Stimulated activated CD8-positive, alpha-beta memory T cell treated with anti-CD3 and anti-CD28 coated beads, Interleukin-12 subunit alpha, Interleukin-12 subunit beta, amount 100 ng/mL, for 24 hours (primary cell): Measurements from ENCODE around the gene ACTC1.
"Not testable (repeated sequence)": the region's sequence is repeated elsewhere in the genome, so short reads cannot be mapped to it uniquely, and the experiment has no call there.

Experiments
- DNase-seq: peaks from one replicate; pipeline ENCODE4 v3.0.0-alpha.2; 2020; ENCODE audit errors: extremely low read depth

The ACTC1 gene

DNA sequence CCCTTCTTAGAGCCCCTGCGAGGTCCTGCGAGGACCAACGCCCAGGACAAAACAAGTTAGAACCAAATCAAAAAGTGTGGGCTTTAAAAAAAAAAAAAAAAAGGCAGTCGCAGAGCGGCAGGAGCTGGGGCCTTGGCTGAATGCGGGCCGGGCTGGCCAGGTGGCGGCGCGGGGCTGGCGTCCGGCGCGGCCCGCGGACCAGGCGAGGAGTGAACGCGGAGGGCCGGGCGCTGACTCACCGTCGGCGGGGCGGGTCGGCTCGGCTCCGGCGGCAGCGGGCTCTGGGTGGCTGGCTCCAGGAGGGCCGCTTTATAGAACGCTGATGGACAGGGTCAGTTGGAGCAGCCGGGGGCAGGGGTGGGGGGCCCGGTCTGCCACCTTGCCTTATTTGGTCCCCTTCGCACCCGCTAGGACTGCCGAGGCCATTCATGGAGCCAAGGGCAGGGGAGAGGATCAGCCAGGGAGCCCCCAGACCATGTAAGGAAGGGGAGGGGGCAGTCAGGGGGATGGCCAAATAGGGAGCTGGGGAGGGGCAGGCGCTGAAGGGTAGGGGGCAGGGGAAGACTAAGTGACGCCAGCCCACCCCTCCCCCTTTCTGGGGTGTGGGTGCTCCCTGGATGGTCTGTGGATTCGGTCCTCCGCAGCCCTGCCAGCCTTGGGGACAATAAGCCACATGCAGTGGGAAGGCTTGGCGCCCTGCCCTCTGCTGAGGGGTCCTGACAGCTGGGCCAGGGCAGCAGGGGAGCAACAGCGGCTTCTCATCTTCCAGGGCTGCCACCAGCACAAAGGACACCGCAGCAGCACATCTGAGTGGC, at the start of gene ACTC1:
ACTC1 (minus strand) TSS at position 283 of the 815 bp plus-strand sequence. CDS start 741 bp downstream, outside the sequence.
- DNase-seq: no peak

DNA sequence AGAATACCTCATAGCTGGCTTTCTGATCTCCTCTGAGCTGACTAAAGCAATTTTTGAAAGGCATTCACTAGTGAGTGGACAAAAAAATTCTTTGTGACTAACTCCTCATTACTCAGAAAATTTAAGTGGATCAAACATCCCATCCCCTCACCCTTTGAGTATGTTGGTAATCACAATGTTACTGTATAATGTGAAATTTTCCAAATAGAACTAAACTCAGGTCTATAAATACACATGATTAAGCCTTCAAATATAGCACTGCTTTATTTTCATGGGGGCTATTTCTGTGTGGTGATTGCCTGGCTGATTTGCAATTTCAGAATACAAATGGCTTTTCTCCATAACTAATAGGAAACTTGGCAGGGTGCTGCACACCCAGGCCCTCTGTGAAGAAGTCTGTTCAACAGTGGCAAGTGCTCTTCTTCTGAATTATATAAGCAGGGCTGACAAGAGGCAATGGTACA, 45.9 kb upstream of the ACTC1 start:
- no peak for DNase-seq

DNA sequence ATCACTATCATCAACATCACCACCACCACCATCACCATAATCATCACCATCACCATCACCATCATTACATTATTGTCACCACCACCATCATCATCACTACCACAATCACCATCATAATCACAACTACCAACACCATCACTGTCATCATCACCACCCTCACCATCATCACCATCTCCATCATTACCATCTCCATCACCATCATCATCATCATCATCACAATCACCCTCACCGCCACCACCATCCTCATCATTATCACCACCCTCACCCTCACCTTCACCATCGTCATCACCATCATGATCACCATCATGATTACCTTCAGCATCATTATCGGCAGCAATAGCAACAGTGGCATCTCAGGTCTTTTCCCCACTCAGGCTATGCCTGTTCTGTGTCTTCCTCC, 42.9 kb upstream of the ACTC1 start:
- DNase-seq: no peak

DNA sequence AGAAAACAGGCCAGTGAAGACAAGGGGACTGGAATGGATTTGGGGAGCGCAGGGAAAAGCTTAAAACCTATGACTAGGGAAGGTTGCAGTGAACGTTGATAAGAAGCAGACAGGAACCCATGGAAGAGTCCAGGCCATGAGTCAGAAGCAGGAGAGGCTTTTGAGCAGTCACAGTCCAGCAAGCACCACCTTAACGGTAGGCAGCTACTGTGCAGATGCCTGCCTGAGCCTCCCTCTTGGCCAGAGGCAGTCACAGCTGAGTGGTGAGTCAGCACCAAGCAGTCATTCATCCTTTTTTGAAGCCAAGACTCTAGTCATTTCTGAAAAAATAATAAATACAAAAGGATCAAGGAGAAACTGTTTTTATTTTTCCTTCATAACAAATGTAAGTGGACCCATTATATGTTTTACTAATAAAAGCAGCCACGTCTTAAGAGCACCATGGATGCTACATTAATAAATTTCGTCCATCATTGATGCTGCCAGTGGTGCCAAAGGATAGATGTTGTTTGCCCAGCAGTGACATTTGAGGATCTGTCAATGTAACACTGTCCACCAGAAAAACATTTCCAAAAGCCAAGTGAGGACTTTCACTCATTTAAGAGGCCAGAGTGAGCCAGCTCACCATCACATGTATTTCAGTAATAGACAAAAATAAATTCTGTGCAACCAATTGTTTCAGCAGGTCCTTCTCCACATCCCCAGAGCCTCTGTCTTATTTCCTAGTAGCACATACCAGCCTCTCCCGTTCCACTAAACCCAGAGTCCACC, 42.1 kb upstream of the ACTC1 start:
- no peak for DNase-seq

DNA sequence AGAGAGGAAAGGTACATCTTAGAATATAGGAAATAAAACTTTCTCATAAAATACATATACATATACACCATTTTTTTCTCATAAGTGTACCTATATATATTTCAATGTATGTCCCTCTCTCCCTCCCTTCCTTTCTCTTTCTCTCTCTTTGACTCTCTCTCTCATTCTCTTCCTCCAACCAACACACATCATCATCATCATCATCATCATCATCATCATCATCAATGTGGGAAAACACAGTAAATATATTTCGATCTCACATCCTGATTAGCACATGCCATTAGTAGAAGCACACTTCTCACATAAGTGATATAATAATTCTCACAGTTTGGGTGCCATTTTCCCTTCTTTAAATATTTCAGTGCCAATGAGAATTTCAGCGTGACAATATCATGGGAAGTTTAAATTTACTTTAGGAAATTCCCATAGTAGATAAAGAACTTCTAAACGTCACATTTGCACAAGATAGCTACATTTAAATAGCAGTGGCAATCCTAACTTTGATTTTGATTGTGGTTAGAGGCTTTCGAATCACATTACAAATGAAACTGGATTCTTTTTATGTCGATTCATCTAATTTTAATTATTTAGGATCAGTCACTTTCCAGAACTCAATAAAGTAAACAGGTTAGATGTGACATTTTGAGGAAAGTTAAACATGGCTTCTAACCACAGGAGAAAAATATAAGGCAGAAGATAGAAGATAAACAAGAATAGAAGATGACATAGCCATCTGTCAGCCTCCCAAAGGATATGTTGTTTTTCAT, 33.0 kb upstream of the ACTC1 start:
- DNase-seq: no peak

DNA sequence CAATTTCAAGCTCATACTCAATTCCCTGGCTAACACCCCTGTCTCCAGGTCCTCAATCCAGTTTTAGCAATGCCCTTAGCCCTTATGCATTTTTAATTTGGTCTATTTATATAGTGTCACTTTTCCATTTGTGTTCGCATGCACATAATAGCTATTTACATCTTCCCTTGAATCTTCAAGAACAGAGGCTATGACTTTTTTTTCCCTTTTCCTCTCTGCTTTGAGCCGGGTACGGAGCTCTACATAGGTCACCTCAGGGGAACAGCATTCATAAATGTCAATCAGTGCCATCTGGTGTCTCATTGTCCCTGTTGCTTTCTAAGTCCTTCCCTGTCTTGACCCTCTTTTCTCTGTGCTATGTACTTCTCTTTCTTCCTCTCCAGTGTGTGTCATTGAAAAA, 26.5 kb upstream of the ACTC1 start:
- no peak for DNase-seq

DNA sequence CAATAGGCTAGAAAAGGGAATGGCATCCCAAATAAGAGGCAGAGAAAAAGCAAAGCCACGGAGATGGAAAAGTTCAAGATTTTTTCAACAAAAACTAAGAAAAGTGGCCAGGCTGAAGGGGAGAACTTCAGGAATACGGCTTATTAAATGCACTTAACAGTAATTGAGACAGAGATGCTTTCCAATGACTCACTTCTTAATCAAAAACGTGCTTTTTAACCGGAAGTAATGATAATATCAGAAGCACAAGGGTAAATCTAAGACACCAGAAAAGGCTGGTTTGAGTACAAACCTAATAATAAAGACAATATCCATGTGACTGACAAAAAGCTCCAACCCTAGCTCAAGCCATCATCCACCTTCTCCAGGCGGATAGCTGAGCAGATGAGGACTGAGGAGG, 24.8 kb upstream of the ACTC1 start:
- no peak for DNase-seq

DNA sequence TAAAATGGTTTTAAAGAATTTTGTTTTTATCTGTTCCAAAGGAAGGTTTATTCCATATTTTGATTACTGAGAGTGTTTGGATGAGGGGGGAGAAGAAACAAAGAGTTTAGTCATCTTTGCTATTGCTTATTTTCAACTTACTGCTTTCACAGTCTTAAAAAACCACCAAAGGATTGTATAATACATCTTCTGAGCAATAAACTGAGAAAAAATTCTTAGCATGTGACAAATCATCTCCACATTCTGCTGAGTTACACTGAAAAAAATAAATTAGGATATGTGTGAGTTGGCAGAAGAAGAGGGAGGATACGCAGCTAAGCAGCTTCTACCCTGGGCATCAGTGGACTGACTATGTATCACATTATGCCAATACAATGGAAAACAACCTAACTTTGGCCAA, 23.2 kb upstream of the ACTC1 start:
- DNase-seq: no peak

DNA sequence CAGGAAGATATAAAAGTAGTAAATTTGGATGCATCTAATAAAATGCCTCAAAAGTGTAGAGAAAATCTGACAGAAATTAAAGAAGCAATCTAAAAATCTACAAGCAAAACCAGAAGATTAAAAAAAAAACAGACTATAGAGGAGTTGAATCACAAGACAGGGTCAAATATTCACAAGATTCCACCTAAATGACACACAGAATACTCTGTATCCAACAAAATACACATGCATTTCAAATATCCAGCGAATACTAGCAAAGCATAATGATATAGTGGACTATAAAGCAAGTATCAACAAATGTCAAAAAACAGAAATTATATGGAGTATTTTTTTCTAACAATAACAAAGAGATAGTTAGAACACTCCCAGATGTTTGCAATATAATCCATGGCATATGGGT, 20.5 kb upstream of the ACTC1 start:
- DNase-seq: no peak

DNA sequence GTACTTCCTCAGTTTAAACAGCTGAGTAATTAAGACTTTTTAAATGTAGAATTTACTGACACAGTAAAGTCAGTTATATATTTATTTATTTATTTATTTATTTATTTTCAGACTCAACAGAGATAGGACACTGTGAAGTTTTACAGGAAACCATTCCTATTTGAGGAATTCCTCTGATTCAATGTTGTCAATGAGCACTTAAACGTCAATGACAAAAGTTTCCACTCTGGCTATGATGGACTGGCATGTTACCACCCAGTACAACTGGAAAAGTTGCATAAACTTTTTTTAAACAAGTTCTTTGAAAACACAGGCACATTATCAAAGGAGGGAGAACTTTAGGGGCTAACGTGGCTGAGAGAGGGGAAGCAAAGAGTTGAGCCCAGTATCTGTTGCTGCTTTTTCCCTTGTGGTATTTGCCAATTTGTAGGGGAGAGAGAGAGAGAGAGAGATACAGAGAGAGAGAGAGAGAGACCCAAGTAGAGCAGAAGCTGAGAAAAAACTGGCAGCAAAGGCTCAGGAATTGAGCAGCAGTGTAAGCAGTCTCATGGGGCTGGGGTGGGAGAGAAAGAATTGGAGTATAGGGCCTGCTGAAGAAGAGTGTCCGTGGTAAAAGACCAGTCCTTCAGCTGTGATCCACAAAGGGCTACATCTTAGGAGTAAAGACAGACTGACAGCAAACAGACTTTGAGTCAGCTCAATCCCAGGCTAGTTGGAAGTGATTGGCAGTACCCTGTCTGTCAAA, 18.3 kb upstream of the ACTC1 start:
- DNase-seq: no peak

DNA sequence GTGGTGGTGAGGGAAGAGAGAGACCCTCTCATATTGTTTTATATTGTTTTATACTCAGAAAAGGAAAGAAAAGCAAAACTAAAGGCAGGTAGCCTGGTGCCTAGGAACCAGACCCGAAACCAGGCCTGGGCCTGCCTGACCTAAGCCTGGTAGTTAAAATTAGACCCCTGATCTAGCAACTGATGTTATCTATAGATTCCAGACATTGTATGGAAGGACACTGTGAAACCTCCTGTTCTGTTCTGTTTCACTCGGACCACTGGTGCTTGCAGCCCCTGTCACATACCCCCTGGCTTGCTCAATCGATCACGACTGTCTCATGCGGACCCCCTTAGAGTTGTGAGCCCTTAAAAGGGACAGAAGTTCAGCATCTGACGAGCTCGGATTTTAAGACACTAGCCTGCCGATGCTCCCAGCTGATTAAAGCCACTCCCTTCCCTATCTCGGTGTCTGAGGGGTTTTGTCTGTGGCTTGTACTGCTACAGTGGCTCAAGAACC, 17.6 kb upstream of the ACTC1 start:
- DNase-seq: not testable (repeated sequence)

DNA sequence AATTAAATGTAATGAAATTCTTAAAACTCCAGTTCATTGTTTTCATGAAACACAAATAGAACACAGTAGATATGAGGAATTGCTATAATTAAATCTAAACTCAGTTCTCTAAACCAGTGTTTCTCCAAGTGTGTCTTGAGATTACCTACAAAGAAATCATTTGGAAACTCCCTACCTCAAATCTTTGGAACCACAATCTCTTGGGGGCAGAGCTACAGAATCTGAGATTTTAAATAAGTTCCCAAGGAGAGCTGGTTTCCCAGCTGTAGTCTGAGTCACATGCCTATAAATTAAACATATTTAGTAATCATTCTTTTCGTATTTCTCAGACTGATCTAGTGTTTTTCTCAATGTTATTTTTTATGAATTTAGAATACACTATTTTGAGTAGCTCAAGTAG, 17.0 kb upstream of the ACTC1 start:
- no peak for DNase-seq

DNA sequence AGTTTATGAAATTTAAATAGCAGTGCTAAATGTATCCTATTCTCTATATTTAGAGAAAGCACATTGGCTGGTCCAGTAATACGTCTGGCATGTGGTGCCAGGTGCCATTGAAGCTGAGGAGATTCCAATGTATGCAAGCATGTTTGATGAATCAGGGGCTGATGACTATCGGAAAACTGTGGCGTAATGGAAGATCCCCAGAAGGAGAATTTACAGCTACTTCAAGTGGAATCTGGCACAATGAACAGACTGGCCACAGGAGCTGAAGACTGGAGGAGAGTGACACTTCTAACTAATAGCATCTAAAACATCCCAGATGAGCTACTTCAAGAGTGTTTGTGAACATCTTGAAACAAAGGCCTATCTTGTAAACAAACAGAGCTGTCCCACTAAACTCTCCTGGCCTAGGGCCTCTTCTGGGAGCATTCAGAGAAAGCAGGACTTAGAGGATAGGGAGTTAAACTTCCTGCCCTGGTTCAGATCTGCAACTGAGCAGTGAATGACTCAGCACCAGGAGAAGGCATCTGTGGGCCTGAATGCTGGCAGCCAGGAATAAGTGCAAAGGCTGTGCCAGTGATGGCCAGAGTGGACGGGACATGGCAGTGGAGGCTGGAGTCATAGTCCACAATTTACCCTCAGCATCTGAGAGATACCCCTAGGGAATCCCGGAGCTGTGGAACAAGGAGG, 15.2 kb upstream of the ACTC1 start:
- DNase-seq: no peak

DNA sequence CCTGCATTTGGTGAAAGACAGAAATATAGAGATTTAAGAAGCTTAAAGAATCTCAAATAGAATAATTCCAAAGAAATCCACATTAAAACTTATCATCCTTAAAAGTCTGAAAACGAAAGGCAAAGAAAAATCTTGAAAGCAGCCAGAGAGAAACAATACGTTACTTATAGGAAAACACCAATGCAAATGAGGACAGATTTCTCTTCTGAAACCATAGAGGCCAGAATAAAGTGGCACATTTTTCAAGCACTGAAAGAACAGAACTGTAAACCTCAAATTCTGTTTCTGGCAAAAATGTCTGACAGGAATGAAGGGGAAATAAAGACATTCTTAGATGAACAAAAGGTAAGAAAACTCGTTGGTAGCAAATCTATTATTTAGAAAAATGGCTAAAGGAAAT, 13.8 kb upstream of the ACTC1 start:
- DNase-seq: no peak

DNA sequence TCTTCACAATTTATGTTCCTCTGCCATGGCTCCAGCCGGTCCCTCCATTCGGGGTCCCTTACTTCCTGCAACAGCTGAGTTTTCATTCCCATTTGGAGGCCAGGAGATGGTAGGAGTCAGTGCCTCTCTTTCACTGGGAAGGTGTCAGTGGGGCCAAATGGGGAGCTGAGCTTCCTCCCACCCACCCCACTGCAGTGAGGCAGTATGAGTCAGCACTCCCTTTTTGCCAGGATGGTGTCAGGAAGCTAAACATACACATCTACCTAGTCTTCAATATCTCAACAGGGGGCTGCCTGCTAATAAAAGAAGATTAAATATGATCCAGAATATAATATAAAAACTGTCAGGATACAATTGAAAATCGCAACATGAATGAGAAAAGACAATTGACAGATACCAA, 12.7 kb upstream of the ACTC1 start:
- no peak for DNase-seq

DNA sequence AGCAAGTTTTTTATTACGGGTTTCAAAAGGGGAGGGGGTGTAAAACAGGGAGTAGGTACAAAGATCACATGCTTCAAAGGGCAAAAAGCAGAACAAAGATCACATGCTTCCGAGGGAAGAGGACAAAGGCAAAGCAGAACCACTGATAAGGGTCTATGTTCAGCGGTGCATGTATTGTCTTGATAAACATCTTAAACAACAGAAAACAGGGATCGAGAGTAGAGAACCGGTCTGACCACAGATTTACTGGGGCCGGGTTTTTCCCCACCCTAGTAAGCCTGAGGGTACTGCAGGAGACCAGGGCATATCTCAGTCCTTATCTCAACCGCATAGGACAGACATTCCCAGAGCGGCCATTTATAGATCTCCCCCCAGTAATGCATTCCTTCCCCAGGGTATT, 11.9 kb upstream of the ACTC1 start:
- not testable (repeated sequence) for DNase-seq

DNA sequence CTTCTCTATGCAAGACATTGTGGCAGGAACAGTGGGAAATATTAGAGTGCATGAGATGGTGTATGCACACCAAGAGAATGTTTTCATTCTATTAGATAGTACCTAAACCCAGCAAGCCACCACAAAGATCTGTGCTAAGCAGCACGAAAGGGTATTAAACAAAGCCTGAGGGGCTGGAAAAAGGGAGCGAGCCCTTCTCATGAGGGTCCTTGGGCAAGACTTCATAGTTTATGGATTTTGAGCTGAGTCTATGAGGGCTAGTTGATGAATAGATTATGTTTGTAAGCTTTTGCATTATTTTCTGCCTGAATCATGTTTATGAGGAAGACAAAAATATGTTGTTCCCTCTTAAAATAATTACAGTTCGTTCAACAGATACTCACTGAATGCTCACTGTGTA, 9.4 kb upstream of the ACTC1 start:
- DNase-seq: no peak

DNA sequence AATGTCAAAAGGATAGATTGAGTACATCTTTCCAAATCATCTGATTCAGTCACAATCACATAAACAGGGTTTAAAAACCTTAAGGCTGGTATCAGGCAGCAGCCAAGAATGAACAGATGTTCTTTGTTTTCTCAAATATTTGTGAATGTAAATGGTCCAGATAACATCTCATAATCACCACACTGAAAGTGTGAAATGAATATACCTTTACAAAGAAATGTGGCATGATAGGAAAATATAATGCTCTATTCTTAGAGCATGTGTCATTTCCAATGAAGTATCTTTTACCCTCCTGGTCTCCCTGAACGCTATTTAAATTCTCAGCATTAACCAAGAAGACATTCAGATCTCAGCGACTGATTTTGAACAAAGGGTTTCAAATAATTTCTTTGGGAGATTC, 8.8 kb upstream of the ACTC1 start:
- DNase-seq: no peak

DNA sequence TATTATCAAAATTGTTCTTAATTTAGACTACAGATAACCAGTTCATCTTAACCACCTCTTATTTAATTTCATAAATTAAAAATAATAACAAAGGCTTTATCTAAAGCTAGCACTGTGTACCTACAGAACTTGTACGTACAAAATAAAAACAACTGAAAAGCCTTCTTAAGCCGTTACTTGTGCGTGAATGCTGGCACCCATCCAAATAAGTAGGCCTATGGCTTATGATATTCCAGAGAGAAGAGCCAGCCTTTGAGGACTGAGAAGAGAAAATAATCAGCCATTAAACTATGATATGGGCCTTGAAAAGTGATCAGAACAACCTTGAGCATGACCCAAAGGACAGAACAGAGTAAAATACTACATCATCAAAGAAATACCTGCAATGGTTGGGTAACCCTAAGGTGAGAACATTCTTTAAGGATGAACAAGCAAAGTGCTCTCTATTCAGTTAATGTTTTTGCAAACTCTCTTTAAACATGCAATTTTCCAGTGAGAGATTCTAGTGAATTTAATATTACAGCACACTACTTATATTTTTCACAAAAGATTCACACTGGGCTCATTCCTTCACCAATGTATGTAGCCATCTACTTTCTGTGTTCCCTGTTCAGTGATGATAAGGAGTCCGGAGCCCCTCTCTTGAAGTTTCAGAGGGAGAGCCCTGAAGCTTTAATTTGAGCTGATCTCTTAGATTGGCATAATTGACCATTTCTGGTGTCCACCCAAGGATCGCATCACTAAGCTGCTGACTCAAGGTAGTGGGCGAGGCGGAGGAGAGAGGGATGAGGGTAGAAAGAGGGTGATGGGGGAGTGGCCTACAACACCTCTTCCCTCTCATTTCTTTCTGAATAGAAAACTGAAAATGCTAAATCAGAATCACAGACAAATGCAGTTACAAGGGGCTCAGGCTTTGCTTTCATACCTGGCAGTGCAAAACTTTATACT, 7.7 kb upstream of the ACTC1 start:
- DNase-seq: no peak

DNA sequence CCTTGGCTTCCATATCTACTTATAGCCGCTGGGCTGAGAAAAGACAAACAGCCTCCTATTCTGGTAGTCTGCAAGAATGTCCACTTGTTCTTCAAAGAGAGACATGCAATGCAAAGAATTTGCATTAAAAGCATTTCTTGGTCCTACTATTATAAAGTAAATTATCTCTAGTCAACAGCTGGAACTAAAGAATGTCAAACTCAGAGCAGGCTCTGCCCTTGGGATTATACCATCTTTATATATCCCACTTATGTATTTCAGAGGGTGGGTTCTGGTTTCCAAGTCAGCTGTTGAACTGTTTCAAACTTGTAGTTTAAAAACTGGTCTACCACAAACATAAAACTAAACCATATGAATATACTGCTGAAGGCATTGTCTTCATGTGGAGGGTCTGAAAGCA, 7.0 kb upstream of the ACTC1 start:
- DNase-seq: no peak
